GM23338 (cell line): Measurements from ENCODE around the gene TMEM63A.

Experiments used
- CREB1 ChIP-seq: fragments of 250-450 bp; sonication (Bioruptor Pico); IDR thresholded peaks from 2 replicates; pipeline ENCODE4 v1.5.0; 2020; ENCODE audit warnings: low read depth, mild to moderate bottlenecking, moderate library complexity
- EZH2 ChIP-seq: fragments of 200-600 bp; sonication (generic); IDR thresholded peaks from one replicate; pipeline ENCODE4 v1.8.0; 2017; ENCODE audit warnings: antibody characterized with exemption, mild to moderate bottlenecking, low read depth; ENCODE audit not compliant: unreplicated experiment
- EZH2phosphoT487 ChIP-seq: fragments of 200-600 bp; sonication (generic); IDR thresholded peaks from one replicate; pipeline ENCODE4 v1.8.1; 2018; ENCODE audit warnings: antibody characterized with exemption; ENCODE audit not compliant: unreplicated experiment
- JUNB ChIP-seq: IDR thresholded peaks from one replicate; pipeline ENCODE4 v1.6.1; 2016; ENCODE audit warnings: antibody characterized with exemption; ENCODE audit not compliant: unreplicated experiment
- POLR2AphosphoS5 ChIP-seq: IDR thresholded peaks from 2 replicates; pipeline ENCODE4 v1.6.1; 2016; ENCODE audit warnings: antibody characterized with exemption, low read depth
- REST ChIP-seq: IDR thresholded peaks from one replicate; pipeline ENCODE4 v1.6.1; 2018; ENCODE audit warnings: antibody characterized with exemption; ENCODE audit not compliant: unreplicated experiment
- ZNF331 ChIP-seq: fragments of 250-450 bp; sonication (Bioruptor Pico); IDR thresholded peaks from 2 replicates; pipeline ENCODE4 v1.5.0; 2020; ENCODE audit warnings: low read depth, mild to moderate bottlenecking, moderate library complexity
- TF ChIP-seq, protein P1 (sequence below), 2 experiments: fragments of 200-600 bp in 1 of 2; sonication (generic) in 1 of 2; conservative IDR thresholded peaks; 2 replicates each; pipeline versions ENCODE4 v1.5.1 to v1.6.1; 2016 to 2017; ENCODE audit warnings: antibody characterized with exemption in 2 of 2, low read depth in 2 of 2, mild to moderate bottlenecking in 2 of 2, moderate library complexity in 1 of 2

GRCh38 chr1:225873281-225873850, 8.8 kb downstream of the TMEM63A start:
- TF ChIP-seq REST (no peak), POLR2AphosphoS5 (no peak), ZNF331 (no peak), EZH2 (no peak), EZH2phosphoT487 (no peak), JUNB (no peak), CREB1 (CRISPR knock-in tag) (no peak)
- TF ChIP-seq, protein P1, sequence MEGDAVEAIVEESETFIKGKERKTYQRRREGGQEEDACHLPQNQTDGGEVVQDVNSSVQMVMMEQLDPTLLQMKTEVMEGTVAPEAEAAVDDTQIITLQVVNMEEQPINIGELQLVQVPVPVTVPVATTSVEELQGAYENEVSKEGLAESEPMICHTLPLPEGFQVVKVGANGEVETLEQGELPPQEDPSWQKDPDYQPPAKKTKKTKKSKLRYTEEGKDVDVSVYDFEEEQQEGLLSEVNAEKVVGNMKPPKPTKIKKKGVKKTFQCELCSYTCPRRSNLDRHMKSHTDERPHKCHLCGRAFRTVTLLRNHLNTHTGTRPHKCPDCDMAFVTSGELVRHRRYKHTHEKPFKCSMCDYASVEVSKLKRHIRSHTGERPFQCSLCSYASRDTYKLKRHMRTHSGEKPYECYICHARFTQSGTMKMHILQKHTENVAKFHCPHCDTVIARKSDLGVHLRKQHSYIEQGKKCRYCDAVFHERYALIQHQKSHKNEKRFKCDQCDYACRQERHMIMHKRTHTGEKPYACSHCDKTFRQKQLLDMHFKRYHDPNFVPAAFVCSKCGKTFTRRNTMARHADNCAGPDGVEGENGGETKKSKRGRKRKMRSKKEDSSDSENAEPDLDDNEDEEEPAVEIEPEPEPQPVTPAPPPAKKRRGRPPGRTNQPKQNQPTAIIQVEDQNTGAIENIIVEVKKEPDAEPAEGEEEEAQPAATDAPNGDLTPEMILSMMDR (conservative IDR thresholded peaks at IDR 0.05; ENCODE audit: low read depth in 2 of 2) = no peak
